CD4-positive, alpha-beta T cell (primary cell): ENCODE data around the gene C10orf95. TPM values are rescaled to one million over a fixed set of nuclear protein-coding genes. Genes with fewer than 3 reads are reported as not detected.

Experiments
- ATAC-seq: fragments of 200-7000 bp; cut with Tn5 transposase; one replicate; pipeline ENCODE4 v1.10.0; 2022; ENCODE audit warnings: mild to moderate bottlenecking; ENCODE audit not compliant: poor library complexity
- CTCF ChIA-PET: fragments of 350-600 bp; sonication (Branson Sonifier 250); formaldehyde crosslinking; loops from one replicate; lab custom pipeline; 2021; ENCODE audit warnings: antibody characterized with exemption, inconsistent platforms; lab: Charles Lee
- POLR2A ChIA-PET: fragments of 350-600 bp; sonication (Branson Sonifier 250); formaldehyde crosslinking; loops from one replicate; lab custom pipeline; 2021; ENCODE audit warnings: antibody characterized with exemption, inconsistent platforms; lab: Charles Lee
- DNase-seq, 14 experiments: peaks; one replicate each; pipeline ENCODE4 v3.0.0-alpha.2; 2013 to 2020; ENCODE audit warnings: mixed read lengths in 2 of 14
- H3K27ac ChIP-seq, 2 donors: one replicate each; pipeline versions ENCODE4 v1.5.1 to v1.7.0; 2013; ENCODE audit warnings: low read length in 2 of 2, low read depth in 1 of 2, mild to moderate bottlenecking in 1 of 2
- H3K27me3 ChIP-seq, 2 experiments: 1 replicate in 1 of 2; 2 replicates in 1 of 2; pipeline versions ENCODE4 v1.6.1 to v1.7.0; 2013; ENCODE audit warnings: low read length in 2 of 2, control low read depth in 1 of 2, mild to moderate bottlenecking in 1 of 2, moderate library complexity in 1 of 2; ENCODE audit not compliant: insufficient read depth in 2 of 2, control insufficient read depth in 1 of 2
- H3K36me3 ChIP-seq: one replicate; pipeline ENCODE4 v1.6.1; 2013; ENCODE audit warnings: low read length, control low read depth; ENCODE audit not compliant: insufficient read depth
- H3K4me1 ChIP-seq: one replicate; pipeline ENCODE4 v1.6.1; 2013; ENCODE audit warnings: low read length, control low read depth; ENCODE audit not compliant: insufficient read depth
- H3K4me3 ChIP-seq: one replicate; pipeline ENCODE4 v1.5.1; 2013; ENCODE audit warnings: mild to moderate bottlenecking, low read length, moderate library complexity
- H3K9me3 ChIP-seq, 2 experiments: 1 replicate in 1 of 2; 2 replicates in 1 of 2; pipeline versions ENCODE4 v1.6.1 to v1.7.0; 2013; ENCODE audit warnings: low read length in 2 of 2, mild to moderate bottlenecking in 2 of 2, control low read depth in 1 of 2, moderate library complexity in 1 of 2; ENCODE audit not compliant: control insufficient read depth in 1 of 2, insufficient read depth in 1 of 2
- H3K27ac Mint-ChIP-seq: one replicate; pipeline ENCODE4 v1.8.0; 2020; ENCODE audit warnings: mixed read lengths
- H3K27me3 Mint-ChIP-seq: one replicate; pipeline ENCODE4 v1.8.0; 2021; ENCODE audit warnings: mixed read lengths
- H3K36me3 Mint-ChIP-seq: one replicate; pipeline ENCODE4 v1.8.0; 2021; ENCODE audit warnings: low read depth, mixed read lengths
- H3K4me1 Mint-ChIP-seq: one replicate; pipeline ENCODE4 v1.8.0; 2021; ENCODE audit warnings: low read depth, mixed read lengths
- H3K4me3 Mint-ChIP-seq: one replicate; pipeline ENCODE4 v1.8.0; 2020; ENCODE audit warnings: mild to moderate bottlenecking, mixed read lengths
- H3K9me3 Mint-ChIP-seq: one replicate; pipeline ENCODE4 v1.8.0; 2020; ENCODE audit warnings: mixed read lengths
- intact Hi-C, 2 experiments: fragments of 100-400 bp; cut with DNase I in 1 of 2; cut with micrococcal nuclease in 1 of 2; formaldehyde crosslinking; loops; one replicate each; pipeline versions ENCODE4 v1.15.1 to v1.9.0; 2023 to 2025; cut with DNase I, micrococcal nuclease
- total RNA-seq, 174 experiments: library from RNA in 2 of 174; stranded (reverse) in 2 of 174; gene quantifications; one replicate each; pipeline ENCODE4 v1.2.3 and lab custom pipeline; 2021 to 2026
- TF ChIP-seq, protein P1 (sequence below): fragments of 200-600 bp; IDR thresholded peaks from one replicate; pipeline ENCODE4 v1.8.0; 2022; ENCODE audit warnings: antibody characterized with exemption, mild to moderate bottlenecking

The C10orf95 gene
- total RNA-seq, 2 experiments from 2014 or later, result 0.16 to 0.28 TPM

DNA sequence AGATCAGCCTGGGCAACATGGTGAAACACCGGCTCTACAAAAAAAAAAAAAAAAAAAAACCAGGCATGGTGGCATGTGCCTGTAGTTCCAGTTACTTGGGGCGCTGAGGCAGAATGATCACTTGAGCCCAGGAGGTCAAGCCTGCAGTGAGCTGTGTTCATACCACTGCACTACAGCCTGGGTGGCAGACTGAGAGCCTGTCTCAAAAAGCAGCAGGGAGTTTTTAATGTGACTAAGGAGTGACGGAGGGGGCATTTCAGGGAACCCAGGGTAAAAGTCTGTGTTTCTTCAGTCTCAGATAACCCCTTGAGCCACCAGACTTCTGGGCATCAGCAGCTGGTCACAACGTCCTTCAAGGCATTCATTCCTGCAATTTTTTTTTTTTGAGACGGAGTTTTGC, 2.2 kb upstream of the C10orf95 start:
- intact Hi-C loops, result loop anchor here in 1 of 2 experiments (5.0 kb wide), 1 partner anchor 49 kb away; the partner anchor contains the start of genes ACTR1A and SUFU
- H3K27ac ChIP-seq, result peak overlapping the region in 1 of 2 donors; percentile 7
- CTCF ChIA-PET, result interaction anchor here (0.7 to 1.3 kb wide), 2 partner anchors 31 to 146 kb away, joined by 3 read pairs; no protein-coding TSS in a partner anchor

DNA sequence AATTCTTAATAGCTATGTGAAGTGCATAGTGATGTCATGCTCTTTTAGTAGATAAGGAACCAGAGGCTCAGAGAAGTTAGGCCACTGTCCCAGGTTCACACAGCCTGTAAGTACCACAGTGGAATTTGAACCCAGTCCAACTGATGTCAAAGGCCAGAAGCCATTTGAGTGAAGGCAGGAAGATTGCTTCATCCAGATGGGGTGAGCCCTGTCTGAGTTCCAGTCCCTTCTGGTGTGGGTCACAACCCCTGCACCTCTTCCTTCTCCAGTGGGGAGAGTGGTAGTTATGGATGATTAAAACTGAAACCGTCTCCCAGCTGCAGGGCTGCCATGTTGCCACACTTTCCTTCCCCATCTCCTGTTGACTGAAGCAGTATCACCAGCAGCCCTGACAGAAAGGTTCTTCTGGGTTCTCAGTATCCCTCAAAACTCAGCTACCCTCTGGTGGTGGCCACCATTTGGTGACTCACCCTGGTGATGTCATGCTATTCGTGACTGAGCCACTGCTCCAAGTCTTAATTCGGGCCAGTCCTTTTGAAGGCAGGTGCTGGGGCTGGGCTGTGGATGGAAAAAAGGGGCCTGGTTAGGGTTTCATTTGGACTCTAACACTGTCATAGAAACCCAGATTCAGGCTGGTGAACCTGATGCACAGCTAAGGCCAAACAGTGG, 1.5 kb upstream of the C10orf95 start:
- peak in 4 of 14 experiments; percentile 26 to 78 (median 65) for DNase-seq
- no peak for ATAC-seq
- no peaks in the 10 kb centered on the region for H3K27me3 ChIP-seq
- H3K4me1 ChIP-seq, result peaks cover 41% of the 10 kb centered on the region
- TF ChIP-seq, protein P1, sequence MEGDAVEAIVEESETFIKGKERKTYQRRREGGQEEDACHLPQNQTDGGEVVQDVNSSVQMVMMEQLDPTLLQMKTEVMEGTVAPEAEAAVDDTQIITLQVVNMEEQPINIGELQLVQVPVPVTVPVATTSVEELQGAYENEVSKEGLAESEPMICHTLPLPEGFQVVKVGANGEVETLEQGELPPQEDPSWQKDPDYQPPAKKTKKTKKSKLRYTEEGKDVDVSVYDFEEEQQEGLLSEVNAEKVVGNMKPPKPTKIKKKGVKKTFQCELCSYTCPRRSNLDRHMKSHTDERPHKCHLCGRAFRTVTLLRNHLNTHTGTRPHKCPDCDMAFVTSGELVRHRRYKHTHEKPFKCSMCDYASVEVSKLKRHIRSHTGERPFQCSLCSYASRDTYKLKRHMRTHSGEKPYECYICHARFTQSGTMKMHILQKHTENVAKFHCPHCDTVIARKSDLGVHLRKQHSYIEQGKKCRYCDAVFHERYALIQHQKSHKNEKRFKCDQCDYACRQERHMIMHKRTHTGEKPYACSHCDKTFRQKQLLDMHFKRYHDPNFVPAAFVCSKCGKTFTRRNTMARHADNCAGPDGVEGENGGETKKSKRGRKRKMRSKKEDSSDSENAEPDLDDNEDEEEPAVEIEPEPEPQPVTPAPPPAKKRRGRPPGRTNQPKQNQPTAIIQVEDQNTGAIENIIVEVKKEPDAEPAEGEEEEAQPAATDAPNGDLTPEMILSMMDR, result no peak
- intact Hi-C loops, result loop anchor here in 1 of 2 experiments (5.0 kb wide), 1 partner anchor 49 kb away; the partner anchor contains the start of genes ACTR1A and SUFU
- H3K9me3 ChIP-seq, result no peaks in the 10 kb centered on the region
- peaks cover 32% of the 10 kb centered on the region for H3K36me3 Mint-ChIP-seq
- H3K4me1 Mint-ChIP-seq, result peaks cover 26% of the 10 kb centered on the region
- H3K9me3 Mint-ChIP-seq, result no peaks in the 10 kb centered on the region
- H3K4me3 Mint-ChIP-seq, result peak overlapping the region; percentile 85
- H3K27me3 Mint-ChIP-seq, result no peaks in the 10 kb centered on the region
- peak overlapping the region; percentile 77 for H3K27ac Mint-ChIP-seq
- CTCF ChIA-PET, result interaction anchor here (1.3 to 4.1 kb wide), 2 partner anchors 8 to 30 kb away, joined by 3 to 19 read pairs; no protein-coding TSS in a partner anchor
- peak overlapping the region in 1 of 2 donors; percentile 25 for H3K27ac ChIP-seq
- H3K36me3 ChIP-seq, result peaks cover 16% of the 10 kb centered on the region
- no peak overlapping the region for H3K4me3 ChIP-seq
- POLR2A ChIA-PET, result interaction anchor here (1.1 to 6.8 kb wide), 3 partner anchors 8 to 222 kb away, joined by 4 to 131 read pairs (median 90); partner anchors contain the start of gene CUEDC2

More for the DNA sequence above, 2.2 kb upstream of the C10orf95 start:
- Histone ChIP-seq H3K4me3 (no peak overlapping the region), H3K36me3 (peaks cover 16% of the 10 kb centered on the region), H3K27me3 (no peaks in the 10 kb centered on the region), H3K4me1 (peaks cover 41% of the 10 kb centered on the region), H3K9me3 (no peaks in the 10 kb centered on the region)
- Mint-ChIP-seq H3K27me3 (no peaks in the 10 kb centered on the region), H3K4me3 (no peak overlapping the region), H3K27ac (no peak overlapping the region), H3K9me3 (no peaks in the 10 kb centered on the region), H3K4me1 (peaks cover 26% of the 10 kb centered on the region), H3K36me3 (peaks cover 32% of the 10 kb centered on the region)
- DNase-seq, result peak in 2 of 14 experiments; percentile 41 to 53
- POLR2A ChIA-PET, result interaction anchor here (1.1 to 6.8 kb wide), 3 partner anchors 8 to 221 kb away, joined by 4 to 131 read pairs (median 90); partner anchors contain the start of gene CUEDC2
- TF ChIP-seq, protein P1, result no peak
- no peak for ATAC-seq

DNA sequence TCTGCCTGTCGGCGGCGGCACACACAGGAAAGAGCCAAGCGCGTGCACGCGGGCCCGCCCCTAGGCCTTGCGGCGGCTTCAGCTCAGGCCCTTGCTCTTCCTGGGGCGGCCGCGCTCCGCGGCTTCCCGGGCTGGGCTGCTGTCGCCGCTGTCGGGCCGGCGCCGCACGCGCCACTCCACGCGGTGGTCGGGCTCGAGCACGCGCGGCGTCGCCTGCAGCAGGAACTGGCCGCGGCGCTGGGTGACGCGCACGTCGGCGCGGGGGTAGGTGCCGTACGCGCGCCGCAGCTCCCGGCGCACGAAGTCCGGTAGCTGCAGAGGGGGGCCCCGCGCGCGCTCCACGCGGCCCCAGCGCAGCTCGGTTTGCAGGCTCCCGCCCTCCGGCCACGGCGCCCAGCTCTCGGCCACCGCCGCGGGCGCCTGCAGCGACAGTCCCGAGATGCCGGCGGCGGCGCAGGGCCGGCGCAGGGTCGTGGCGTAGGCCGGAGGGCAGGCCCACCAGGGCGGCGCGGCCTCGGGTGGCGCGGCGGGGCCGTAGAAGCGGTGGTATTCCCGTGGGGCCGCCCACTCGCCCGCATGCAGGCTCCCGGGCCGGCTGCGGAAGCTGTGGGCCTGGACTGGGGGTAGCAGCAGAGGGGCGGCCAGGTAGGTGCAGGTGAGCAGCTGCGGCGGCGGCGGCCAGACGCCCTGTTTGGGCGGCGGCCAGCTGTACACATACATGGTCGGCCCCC, 804 bp downstream of the C10orf95 start:
- DNase-seq, result peak; percentile 78 to 98 (median 88)
- Mint-ChIP-seq H3K9me3 (no peaks in the 10 kb centered on the region), H3K27ac (peak overlapping the region; percentile 78), H3K36me3 (peaks cover 29% of the 10 kb centered on the region), H3K4me1 (peaks cover 21% of the 10 kb centered on the region), H3K27me3 (no peaks in the 10 kb centered on the region), H3K4me3 (peak overlapping the region; percentile 94)
- Histone ChIP-seq H3K9me3 (no peaks in the 10 kb centered on the region), H3K27me3 (no peaks in the 10 kb centered on the region), H3K4me3 (peak overlapping the region; percentile 83), H3K4me1 (peaks cover 41% of the 10 kb centered on the region), H3K27ac (peak overlapping the region; percentile 79 to 80), H3K36me3 (peaks cover 7% of the 10 kb centered on the region)
- ChIA-PET CTCF (interaction anchor here (0.7 to 4.1 kb wide), 8 partner anchors 10 to 499 kb away, joined by 3 to 19 read pairs (median 6); partner anchors contain the start of gene FBXL15), POLR2A (interaction anchor here (0.6 to 6.8 kb wide), 29 partner anchors 8 to 1452 kb away, joined by 3 to 131 read pairs (median 5); partner anchors contain the start of genes ACTR1A, CUEDC2, FBXL15 and GBF1)
- TF ChIP-seq, protein P1, result no peak
- intact Hi-C loops, result loop anchor here (1.0 to 5.0 kb wide), 6 partner anchors 10 to 56 kb away; partner anchors contain the start of genes ACTR1A (in 1 of the 2), CUEDC2 (in 1 of the 2), NFKB2 (in 1 of the 2) and SUFU (in 1 of the 2)
- ATAC-seq, result peak; percentile 77
